ENCODE data around the gene UBB.

GRCh38 chr17:16351831-16352230 lies 29.1 kb upstream of the UBB start:
- no peak for TF ChIP-seq CTCF (conservative IDR thresholded peaks at IDR 0.05)
- no peak for TF ChIP-seq ZFX (IDR thresholded peaks at IDR 0.05)
